Retinal pigment epithelial cell (primary cell): ENCODE results near the gene ZNF730.
"Not testable (repeated sequence)": the region's sequence is repeated elsewhere in the genome, so short reads cannot be mapped to it uniquely, and the experiment has no call there.

ENCODE experiments used
- DNase-seq: peaks from one replicate; pipeline ENCODE4 v3.0.0-alpha.2; 2010; ENCODE audit warnings: low read depth
- H3K4me3 ChIP-seq: 2 replicates; pipeline ENCODE4 v1.5.1; 2011; ENCODE audit warnings: mild to moderate bottlenecking, low read length, control low read depth, moderate library complexity
- CTCF ChIP-seq: conservative IDR thresholded peaks from 2 replicates; pipeline ENCODE4 v1.5.1; 2011; ENCODE audit warnings: low read depth, low read length, control low read depth, inconsistent platforms

ZNF730 gene

GRCh38 chr19:23116802-23117571, at the start of gene ZNF730:
Gene ZNF730 (plus strand): TSS chr19:23117025. CDS start chr19:23117174, 149 bp downstream.
- TF ChIP-seq CTCF = no peak
- peak; percentile 46 for DNase-seq
- H3K4me3 ChIP-seq = peak within 1 kb of the TSS; percentile 84

- peak; percentile 13 for DNase-seq
- peak; percentile 71 for TF ChIP-seq CTCF
- peak overlapping the region; percentile 46 for H3K4me3 ChIP-seq
Measured at GRCh38 chr19:23070353-23071146, 46.3 kb upstream of the ZNF730 start.

- DNase-seq = no peak
- no peak for TF ChIP-seq CTCF
- H3K4me3 ChIP-seq = peak overlapping the region; percentile 46
Measured at GRCh38 chr19:23071147-23071511, 45.7 kb upstream of the ZNF730 start.

- no peak for TF ChIP-seq CTCF
- peak; percentile 52 for DNase-seq
- peak overlapping the region; percentile 92 for H3K4me3 ChIP-seq
Measured at GRCh38 chr19:23075031-23075733, 41.6 kb upstream of the ZNF730 start.

- not testable (repeated sequence) for DNase-seq, H3K4me3 ChIP-seq
Measured at GRCh38 chr19:23077776-23078175, 39.0 kb upstream of the ZNF730 start.

DNA sequence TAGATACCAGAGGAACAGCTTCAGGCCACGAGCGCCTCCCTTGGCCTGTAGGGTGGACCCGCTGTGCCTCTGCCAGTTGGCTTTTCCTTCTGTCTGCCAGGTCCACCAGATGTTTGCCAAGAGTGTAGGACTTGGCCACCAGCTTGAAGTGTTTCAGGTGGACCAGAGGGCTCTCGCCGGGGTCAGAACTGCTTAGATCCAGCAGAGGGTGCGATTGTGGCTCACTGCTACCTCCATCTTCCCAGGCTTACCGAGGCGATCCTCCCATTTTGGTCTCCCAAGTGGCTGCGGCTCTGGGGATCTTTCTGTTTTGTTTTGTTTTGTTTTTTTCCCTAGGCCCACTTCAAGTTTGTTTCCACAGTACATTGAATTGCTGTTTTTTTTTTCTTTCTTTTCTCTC, 23.0 kb upstream of the ZNF730 start:
- DNase-seq = no peak
- H3K4me3 ChIP-seq = no peak overlapping the region
- TF ChIP-seq CTCF = no peak

DNA sequence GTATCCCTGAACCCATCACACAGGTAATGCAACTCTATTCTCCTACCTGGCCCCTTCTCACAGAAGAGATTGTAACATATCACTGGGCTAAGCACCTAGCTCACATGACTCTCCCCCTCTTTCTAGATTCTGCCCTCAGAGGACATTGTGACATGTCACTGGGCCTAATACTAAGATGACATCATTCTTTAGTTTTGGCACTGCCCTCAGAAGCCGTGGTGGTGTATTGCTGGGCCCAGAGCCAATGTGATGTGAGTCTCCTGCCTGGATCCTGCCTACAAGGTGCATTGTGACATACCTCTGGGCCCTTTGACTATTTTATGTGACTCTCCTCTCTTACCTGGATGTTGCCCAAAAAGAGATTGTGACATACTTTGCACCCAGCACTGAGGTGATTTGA, 21.4 kb upstream of the ZNF730 start:
- DNase-seq = no peak
- H3K4me3 ChIP-seq = no peak overlapping the region
- no peak for TF ChIP-seq CTCF
